WTC11 (cell line): ENCODE results near the gene REEP3. TPM values are rescaled to one million over a fixed set of nuclear protein-coding genes. Genes with fewer than 3 reads are reported as not detected.

Experiments used
- ATAC-seq: fragments of 200-7000 bp; cut with Tn5 transposase; 2 replicates; pipeline ENCODE4 v1.10.0; 2021; ENCODE audit warnings: mild to moderate bottlenecking, moderate library complexity
- CTCF ChIA-PET: fragments of 300-600 bp; sonication (Branson Sonifier 250); formaldehyde crosslinking; loops from one replicate; lab custom pipeline; 2021; ENCODE audit warnings: antibody characterized with exemption; lab: Charles Lee
- POLR2A ChIA-PET: fragments of 350-600 bp; sonication (Branson Sonifier 250); formaldehyde crosslinking; loops from one replicate; lab custom pipeline; 2021; ENCODE audit warnings: antibody characterized with exemption; lab: Charles Lee
- DNase-seq: peaks from one replicate; pipeline ENCODE4 v3.0.0; 2021; ENCODE audit warnings: low spot score
- H3K27ac Mint-ChIP-seq: 2 replicates; pipeline ENCODE4 v1.8.0; 2021; ENCODE audit warnings: mixed read lengths
- H3K27me3 Mint-ChIP-seq: 2 replicates; pipeline ENCODE4 v1.8.0; 2021; ENCODE audit warnings: low read depth, mild to moderate bottlenecking, moderate library complexity, mixed read lengths
- H3K36me3 Mint-ChIP-seq: 2 replicates; pipeline ENCODE4 v1.8.0; 2021; ENCODE audit warnings: mixed read lengths
- H3K4me1 Mint-ChIP-seq: 2 replicates; pipeline ENCODE4 v1.8.0; 2022; ENCODE audit warnings: mixed read lengths
- H3K4me3 Mint-ChIP-seq: 2 replicates; pipeline ENCODE4 v1.8.0; 2021; ENCODE audit warnings: mild to moderate bottlenecking, moderate library complexity, mixed read lengths
- H3K9me3 Mint-ChIP-seq: 2 replicates; pipeline ENCODE4 v1.8.0; 2021; ENCODE audit warnings: mixed read lengths
- ATF3 ChIP-seq: sonication (generic); formaldehyde crosslinking; conservative IDR thresholded peaks from 2 replicates; pipeline ENCODE4 v1.8.1; 2022; ENCODE audit warnings: mild to moderate bottlenecking, missing genetic modification reagents
- E2F1 ChIP-seq: sonication (generic); formaldehyde crosslinking; IDR thresholded peaks from 2 replicates; pipeline ENCODE4 v1.8.0; 2022; ENCODE audit warnings: mild to moderate bottlenecking, missing genetic modification reagents
- FOXK1 ChIP-seq: sonication (generic); formaldehyde crosslinking; IDR thresholded peaks from 2 replicates; pipeline ENCODE4 v1.8.0; 2022; ENCODE audit warnings: mild to moderate bottlenecking, moderate library complexity, missing genetic modification reagents
- GABPB1 ChIP-seq: sonication (generic); formaldehyde crosslinking; IDR thresholded peaks from 2 replicates; pipeline ENCODE4 v1.8.1; 2023; ENCODE audit warnings: mild to moderate bottlenecking, missing genetic modification reagents
- GTF2I ChIP-seq: fragments of 250-450 bp; sonication (Bioruptor Pico); conservative IDR thresholded peaks from 2 replicates; pipeline ENCODE4 v1.4.0; 2021; ENCODE audit warnings: mild to moderate bottlenecking
- IRF2 ChIP-seq: sonication (generic); formaldehyde crosslinking; IDR thresholded peaks from 2 replicates; pipeline ENCODE4 v1.8.0; 2022; ENCODE audit warnings: low read depth, missing genetic modification reagents, borderline replicate concordance
- JAZF1 ChIP-seq: fragments of 250-450 bp; sonication (Bioruptor Pico); IDR thresholded peaks from 2 replicates; pipeline ENCODE4 v1.9.0; 2021; ENCODE audit warnings: moderate library complexity, mild to moderate bottlenecking, inconsistent platforms
- MLX ChIP-seq: sonication (generic); formaldehyde crosslinking; IDR thresholded peaks from 2 replicates; pipeline ENCODE4 v1.8.1; 2023; ENCODE audit warnings: mild to moderate bottlenecking, missing genetic modification reagents, moderate library complexity
- NFATC4 ChIP-seq: fragments of 250-450 bp; sonication (Bioruptor Pico); IDR thresholded peaks from 2 replicates; pipeline ENCODE4 v1.9.0; 2021; ENCODE audit warnings: mild to moderate bottlenecking
- NR1H2 ChIP-seq: sonication (generic); formaldehyde crosslinking; IDR thresholded peaks from 2 replicates; pipeline ENCODE4 v1.9.0; 2021; ENCODE audit warnings: mild to moderate bottlenecking, moderate library complexity, missing genetic modification reagents
- RELA ChIP-seq: sonication (generic); formaldehyde crosslinking; IDR thresholded peaks from 2 replicates; pipeline ENCODE4 v1.8.1; 2022; ENCODE audit warnings: missing genetic modification reagents, mild to moderate bottlenecking, borderline replicate concordance
- SP1 ChIP-seq: sonication (generic); formaldehyde crosslinking; conservative IDR thresholded peaks from 2 replicates; pipeline ENCODE4 v1.8.1; 2022; ENCODE audit warnings: missing genetic modification reagents
- STAT6 ChIP-seq: sonication (generic); formaldehyde crosslinking; conservative IDR thresholded peaks from 2 replicates; pipeline ENCODE4 v1.8.1; 2023; ENCODE audit warnings: mild to moderate bottlenecking, low read depth, missing genetic modification reagents, moderate library complexity
- TP53 ChIP-seq: sonication (generic); formaldehyde crosslinking; IDR thresholded peaks from 2 replicates; pipeline ENCODE4 v1.8.1; 2023; ENCODE audit warnings: mild to moderate bottlenecking, missing genetic modification reagents
- ZBTB43 ChIP-seq: sonication (generic); formaldehyde crosslinking; IDR thresholded peaks from 2 replicates; pipeline ENCODE4 v1.8.1; 2023; ENCODE audit warnings: mild to moderate bottlenecking, missing genetic modification reagents
- ZMAT4 ChIP-seq: fragments of 250-450 bp; sonication (Bioruptor Pico); IDR thresholded peaks from 2 replicates; pipeline ENCODE4 v1.9.0; 2021; ENCODE audit warnings: mild to moderate bottlenecking
- ZNF121 ChIP-seq: sonication (generic); formaldehyde crosslinking; IDR thresholded peaks from 2 replicates; pipeline ENCODE4 v1.8.0; 2023; ENCODE audit warnings: missing genetic modification reagents
- ZNF138 ChIP-seq: sonication (generic); formaldehyde crosslinking; conservative IDR thresholded peaks from 2 replicates; pipeline ENCODE4 v1.8.1; 2022; ENCODE audit warnings: mild to moderate bottlenecking, moderate library complexity, missing genetic modification reagents
- ZNF219 ChIP-seq: sonication (generic); formaldehyde crosslinking; IDR thresholded peaks from 2 replicates; pipeline ENCODE4 v1.8.0; 2023; ENCODE audit warnings: missing genetic modification reagents, mild to moderate bottlenecking, borderline replicate concordance
- ZNF423 ChIP-seq: fragments of 250-450 bp; sonication (Bioruptor Pico); IDR thresholded peaks from 2 replicates; pipeline ENCODE4 v2.1.2; 2022; ENCODE audit warnings: mild to moderate bottlenecking, moderate library complexity
- ZNF512 ChIP-seq: sonication (generic); formaldehyde crosslinking; IDR thresholded peaks from 2 replicates; pipeline ENCODE4 v1.8.1; 2022; ENCODE audit warnings: missing genetic modification reagents, borderline replicate concordance
- total RNA-seq: library from RNA; stranded (reverse); gene quantifications from 3 replicates; pipeline ENCODE4 v1.2.3, GENCODE V29; 2021
- TF ChIP-seq, protein P1 (sequence below): fragments of 200-600 bp; IDR thresholded peaks from 2 replicates; pipeline ENCODE4 v1.8.0; 2022; ENCODE audit warnings: antibody characterized with exemption
- TF ChIP-seq, protein P2 (sequence below): sonication (generic); formaldehyde crosslinking; IDR thresholded peaks from 2 replicates; pipeline ENCODE4 v1.8.1; 2023; ENCODE audit warnings: mild to moderate bottlenecking, missing genetic modification reagents

The REEP3 gene
- total RNA-seq, 1 experiment from 2014 or later = 18.5 TPM

GRCh38 chr10:63637901-63638327 lies 116.7 kb downstream of the REEP3 start:
- no peaks in the 10 kb centered on the region for H3K36me3 Mint-ChIP-seq
- no peak overlapping the region for H3K4me3 Mint-ChIP-seq
- ChIA-PET POLR2A (interaction anchor here (1.2 kb wide), 1 partner anchor 33 kb away, joined by 3 read pairs; no protein-coding TSS in a partner anchor), CTCF (interaction anchor here (0.7 to 1.0 kb wide), 2 partner anchors 82 to 86 kb away, joined by 3 to 7 read pairs; no protein-coding TSS in a partner anchor)
- H3K27ac Mint-ChIP-seq = peak overlapping the region; percentile 42; the same call in 1 of the 2 replicates
- TF ChIP-seq NR1H2 (CRISPR knock-in tag) = no peak
- TF ChIP-seq NFATC4 = no peak
- TF ChIP-seq ZBTB43 (CRISPR knock-in tag) = no peak
- no peak for TF ChIP-seq ZNF219 (CRISPR knock-in tag)
- no peak for TF ChIP-seq GTF2I (CRISPR knock-in tag)
- TF ChIP-seq ZNF138 = no peak
- TF ChIP-seq ZNF423 (CRISPR knock-in tag) = no peak
- TF ChIP-seq SP1 (CRISPR knock-in tag) = no peak
- TF ChIP-seq, protein P1, sequence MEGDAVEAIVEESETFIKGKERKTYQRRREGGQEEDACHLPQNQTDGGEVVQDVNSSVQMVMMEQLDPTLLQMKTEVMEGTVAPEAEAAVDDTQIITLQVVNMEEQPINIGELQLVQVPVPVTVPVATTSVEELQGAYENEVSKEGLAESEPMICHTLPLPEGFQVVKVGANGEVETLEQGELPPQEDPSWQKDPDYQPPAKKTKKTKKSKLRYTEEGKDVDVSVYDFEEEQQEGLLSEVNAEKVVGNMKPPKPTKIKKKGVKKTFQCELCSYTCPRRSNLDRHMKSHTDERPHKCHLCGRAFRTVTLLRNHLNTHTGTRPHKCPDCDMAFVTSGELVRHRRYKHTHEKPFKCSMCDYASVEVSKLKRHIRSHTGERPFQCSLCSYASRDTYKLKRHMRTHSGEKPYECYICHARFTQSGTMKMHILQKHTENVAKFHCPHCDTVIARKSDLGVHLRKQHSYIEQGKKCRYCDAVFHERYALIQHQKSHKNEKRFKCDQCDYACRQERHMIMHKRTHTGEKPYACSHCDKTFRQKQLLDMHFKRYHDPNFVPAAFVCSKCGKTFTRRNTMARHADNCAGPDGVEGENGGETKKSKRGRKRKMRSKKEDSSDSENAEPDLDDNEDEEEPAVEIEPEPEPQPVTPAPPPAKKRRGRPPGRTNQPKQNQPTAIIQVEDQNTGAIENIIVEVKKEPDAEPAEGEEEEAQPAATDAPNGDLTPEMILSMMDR = no peak
- TF ChIP-seq RELA = no peak
- no peak for TF ChIP-seq GABPB1 (CRISPR knock-in tag)
- TF ChIP-seq MLX = no peak
- TF ChIP-seq IRF2 (CRISPR knock-in tag) = no peak
- TF ChIP-seq, protein P2, sequence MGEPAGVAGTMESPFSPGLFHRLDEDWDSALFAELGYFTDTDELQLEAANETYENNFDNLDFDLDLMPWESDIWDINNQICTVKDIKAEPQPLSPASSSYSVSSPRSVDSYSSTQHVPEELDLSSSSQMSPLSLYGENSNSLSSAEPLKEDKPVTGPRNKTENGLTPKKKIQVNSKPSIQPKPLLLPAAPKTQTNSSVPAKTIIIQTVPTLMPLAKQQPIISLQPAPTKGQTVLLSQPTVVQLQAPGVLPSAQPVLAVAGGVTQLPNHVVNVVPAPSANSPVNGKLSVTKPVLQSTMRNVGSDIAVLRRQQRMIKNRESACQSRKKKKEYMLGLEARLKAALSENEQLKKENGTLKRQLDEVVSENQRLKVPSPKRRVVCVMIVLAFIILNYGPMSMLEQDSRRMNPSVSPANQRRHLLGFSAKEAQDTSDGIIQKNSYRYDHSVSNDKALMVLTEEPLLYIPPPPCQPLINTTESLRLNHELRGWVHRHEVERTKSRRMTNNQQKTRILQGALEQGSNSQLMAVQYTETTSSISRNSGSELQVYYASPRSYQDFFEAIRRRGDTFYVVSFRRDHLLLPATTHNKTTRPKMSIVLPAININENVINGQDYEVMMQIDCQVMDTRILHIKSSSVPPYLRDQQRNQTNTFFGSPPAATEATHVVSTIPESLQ (CRISPR knock-in tag) = no peak
- H3K27me3 Mint-ChIP-seq = no peaks in the 10 kb centered on the region
- H3K4me1 Mint-ChIP-seq = peaks cover 24% of the 10 kb centered on the region
- ATAC-seq (peak; percentile 51; the same call in 1 of the 2 replicates), DNase-seq (no peak)
- H3K9me3 Mint-ChIP-seq = no peaks in the 10 kb centered on the region

GRCh38 chr10:63641366-63641765 lies 120.2 kb downstream of the REEP3 start:
- ATAC-seq = no peak
- POLR2A ChIA-PET = no interaction called here
- Mint-ChIP-seq H3K27me3 (no peaks in the 10 kb centered on the region), H3K9me3 (no peaks in the 10 kb centered on the region), H3K4me1 (peaks cover 16% of the 10 kb centered on the region), H3K4me3 (no peak overlapping the region), H3K27ac (no peak overlapping the region), H3K36me3 (no peaks in the 10 kb centered on the region)
- CTCF ChIA-PET = no interaction called here
- no peak for DNase-seq
- TF ChIP-seq E2F1 (CRISPR knock-in tag) = no peak
- no peak for TF ChIP-seq ZNF512
- TF ChIP-seq ZMAT4 = no peak
- no peak for TF ChIP-seq ATF3 (CRISPR knock-in tag)
- TF ChIP-seq FOXK1 = no peak
- TF ChIP-seq STAT6 (CRISPR knock-in tag) = no peak
- no peak for TF ChIP-seq JAZF1 (CRISPR knock-in tag)
- TF ChIP-seq ZNF121 = no peak
- TF ChIP-seq TP53 (CRISPR knock-in tag) = no peak
- no peak for TF ChIP-seq ZBTB43 (CRISPR knock-in tag)
